Measurements from ENCODE around the gene SCN5A.

- TF ChIP-seq CTCF (conservative IDR thresholded peaks at IDR 0.05; ENCODE audit: low read depth, low read length): no peak
- no peak for TF ChIP-seq RAD21 (IDR thresholded peaks at IDR 0.05; ENCODE audit: low read length)
- TF ChIP-seq RFX5 (IDR thresholded peaks at IDR 0.05; ENCODE audit: low read depth, low read length): no peak
- no peak for TF ChIP-seq SMC3 (IDR thresholded peaks at IDR 0.05; ENCODE audit: low read depth, low read length)
- TF ChIP-seq POLR2A (IDR thresholded peaks at IDR 0.05; ENCODE audit: low read depth, low read length): no peak
These were observed 61.8 kb downstream of the SCN5A start for GRCh38 chr3:38587548-38588131.

Data from IMR-90 (cell line).